Placental epithelial cell (primary cell): ENCODE data around the gene OR10K2. TPM values are rescaled to one million over a fixed set of nuclear protein-coding genes. Genes with fewer than 3 reads are reported as not detected.

ENCODE experiments used
- total RNA-seq: library from RNA; depleted of rRNA; stranded (reverse); fragments of >200 nt; gene quantifications from 2 replicates; pipeline ENCODE4 v1.2.3, GENCODE V29; 2012

OR10K2 gene
- not detected in 2 replicates for total RNA-seq

GRCh38 chr1:158426137-158426536 lies at the start of gene OR10K2:
TSS of gene OR10K2 (minus strand) at chr1:158426237. CDS start at chr1:158420866, 5,371 bp downstream.

GRCh38 chr1:158471920-158472319 lies 45.9 kb upstream of the OR10K2 start, which contains the start of gene OR10R2:
TSS of gene OR10R2 (plus strand) at chr1:158472220. CDS start at chr1:158472326, 106 bp downstream.

GRCh38 chr1:158461534-158461933 lies 35.5 kb upstream of the OR10K2 start, which contains the start of gene OR10K1:
TSS of gene OR10K1 (plus strand) at chr1:158461834. CDS start at chr1:158465562, 3,728 bp downstream.

GRCh38 chr1:158398818-158399514 lies 27.1 kb downstream of the OR10K2 start, which contains the start of gene OR10T2:
TSS of gene OR10T2 (minus strand) at chr1:158399466. CDS start at chr1:158399466, 0 bp downstream.

Other genes with a start within 250 kb of the OR10K2 start
- gene CD1D, start 245.3 kb downstream of the OR10K2 start, total RNA-seq = not detected in 2 replicates
- not detected in 2 replicates for gene CD1A, start 171.8 kb downstream of the OR10K2 start, total RNA-seq
- not detected in 2 replicates for gene CD1C, start 136.3 kb downstream of the OR10K2 start, total RNA-seq
- gene CD1B, start 94.7 kb downstream of the OR10K2 start, total RNA-seq = not detected in 2 replicates
- not detected in 2 replicates for gene CD1E, start 72.3 kb downstream of the OR10K2 start, total RNA-seq
- gene OR10T2, start 26.8 kb downstream of the OR10K2 start, total RNA-seq = not detected in 2 replicates
- not detected in 2 replicates for gene OR10K1, start 35.6 kb upstream of the OR10K2 start, total RNA-seq
- gene OR10R2, start 46.0 kb upstream of the OR10K2 start, total RNA-seq = not detected in 2 replicates
- not detected in 2 replicates for gene OR6Y1, start 128.2 kb upstream of the OR10K2 start, total RNA-seq
- gene OR6P1, start 144.3 kb upstream of the OR10K2 start, total RNA-seq = not detected in 2 replicates
- not detected in 2 replicates for gene OR10X1, start 153.7 kb upstream of the OR10K2 start, total RNA-seq
- gene OR10Z1, start 179.0 kb upstream of the OR10K2 start, total RNA-seq = not detected in 2 replicates